Measurements from ENCODE around the gene EFTUD2. TPM values are rescaled to one million over a fixed set of nuclear protein-coding genes. Genes with fewer than 3 reads are reported as not detected.

Gene EFTUD2
- total and polyA plus RNA-seq, 5 experiments from 2014 or later = 57.0 to 113 (median 79.0) TPM

- Mint-ChIP-seq H3K9me3 (no peaks in the 10 kb centered on the region), H3K27ac (no peak overlapping the region), H3K36me3 (no peaks in the 10 kb centered on the region), H3K27me3 (peaks cover 14 to 65% (median 25%) of the 10 kb centered on the region in 5 donors), H3K4me3 (no peak overlapping the region), H3K4me1 (peaks cover 7 to 12% (median 8%) of the 10 kb centered on the region in 4 donors)
- DNase-seq (peak in 1 of 10 donors; percentile 11), ATAC-seq (no peak)
- POLR2A ChIA-PET = no interaction called here
Observed at GRCh38 chr17:44914148-44914547, 14.9 kb upstream of the EFTUD2 start.

GRCh38 chr17:44913676-44914075 lies 14.4 kb upstream of the EFTUD2 start:
- DNase-seq (no peak), ATAC-seq (no peak)
- Mint-ChIP-seq H3K4me1 (peaks cover 7 to 12% (median 8%) of the 10 kb centered on the region in 4 donors), H3K27me3 (peaks cover 14 to 69% (median 25%) of the 10 kb centered on the region in 5 donors), H3K9me3 (no peaks in the 10 kb centered on the region), H3K4me3 (no peak overlapping the region), H3K27ac (no peak overlapping the region), H3K36me3 (no peaks in the 10 kb centered on the region)
- POLR2A ChIA-PET = no interaction called here

- peak overlapping the region in 5 of 10 donors; percentile 25 to 54 (median 37) for H3K4me3 Mint-ChIP-seq
- H3K4me1 Mint-ChIP-seq = peaks cover 7 to 12% (median 8%) of the 10 kb centered on the region in 4 donors
- H3K9me3 Mint-ChIP-seq = no peaks in the 10 kb centered on the region
- no peak for DNase-seq
- POLR2A ChIA-PET = no interaction called here
- ATAC-seq = no peak
- peaks cover 15 to 74% (median 26%) of the 10 kb centered on the region in 5 donors for H3K27me3 Mint-ChIP-seq
- H3K27ac Mint-ChIP-seq = no peak overlapping the region
- H3K36me3 Mint-ChIP-seq = no peaks in the 10 kb centered on the region
Observed at GRCh38 chr17:44912763-44913544, 13.7 kb upstream of the EFTUD2 start.

- H3K4me3 Mint-ChIP-seq = peak overlapping the region; percentile 20 to 72 (median 52)
Observed at GRCh38 chr17:44911133-44912001, 12.1 kb upstream of the EFTUD2 start.

GRCh38 chr17:44910231-44911106 lies 11.2 kb upstream of the EFTUD2 start:
- Mint-ChIP-seq H3K4me3 (peak overlapping the region in 8 of 10 donors; percentile 30 to 72 (median 48)), H3K27ac (peak overlapping the region in 1 of 10 donors; percentile 11), H3K9me3 (no peaks in the 10 kb centered on the region), H3K36me3 (no peaks in the 10 kb centered on the region), H3K27me3 (peaks cover 15 to 75% (median 28%) of the 10 kb centered on the region in 5 donors), H3K4me1 (peaks cover 7 to 12% (median 8%) of the 10 kb centered on the region in 4 donors)
- DNase-seq = no peak
- POLR2A ChIA-PET = interaction anchor here (0.6 to 1.2 kb wide), 2 partner anchors 11 to 91 kb away, joined by 3 to 5 read pairs; partner anchors contain the start of gene EFTUD2
- ATAC-seq = no peak

More at GRCh38 chr17:44911133-44912001, 12.1 kb upstream of the EFTUD2 start:
- ATAC-seq (peak; percentile 82 to 94), DNase-seq (peak in 9 of 10 donors; percentile 18 to 79 (median 45))
- POLR2A ChIA-PET = interaction anchor here (1.2 kb wide), 1 partner anchor 12 kb away, joined by 5 read pairs; the partner anchor contains the start of gene EFTUD2
- H3K27me3 Mint-ChIP-seq = peaks cover 15 to 69% (median 28%) of the 10 kb centered on the region in 5 donors
- H3K9me3 Mint-ChIP-seq = no peaks in the 10 kb centered on the region
- H3K27ac Mint-ChIP-seq = peak overlapping the region in 2 of 10 donors; percentile 9 to 11
- no peaks in the 10 kb centered on the region for H3K36me3 Mint-ChIP-seq
- peaks cover 7 to 12% (median 8%) of the 10 kb centered on the region in 4 donors for H3K4me1 Mint-ChIP-seq

GRCh38 chr17:44909681-44910144 lies 10.5 kb upstream of the EFTUD2 start:
- H3K9me3 Mint-ChIP-seq = no peaks in the 10 kb centered on the region
- DNase-seq = no peak
- peaks cover 15 to 75% (median 28%) of the 10 kb centered on the region in 5 donors for H3K27me3 Mint-ChIP-seq
- POLR2A ChIA-PET = no interaction called here
- no peak overlapping the region for H3K27ac Mint-ChIP-seq
- H3K4me1 Mint-ChIP-seq = peaks cover 7 to 12% (median 8%) of the 10 kb centered on the region in 4 donors
- no peak for ATAC-seq
- no peaks in the 10 kb centered on the region for H3K36me3 Mint-ChIP-seq
- no peak overlapping the region for H3K4me3 Mint-ChIP-seq

GRCh38 chr17:44908761-44909326 lies 9.6 kb upstream of the EFTUD2 start:
- ATAC-seq = no peak
- POLR2A ChIA-PET = no interaction called here
- no peaks in the 10 kb centered on the region for H3K36me3 Mint-ChIP-seq
- DNase-seq = no peak
- peaks cover 15 to 66% (median 28%) of the 10 kb centered on the region in 5 donors for H3K27me3 Mint-ChIP-seq
- no peaks in the 10 kb centered on the region for H3K9me3 Mint-ChIP-seq
- H3K4me3 Mint-ChIP-seq = no peak overlapping the region
- H3K4me1 Mint-ChIP-seq = peaks cover 7 to 12% (median 8%) of the 10 kb centered on the region in 4 donors
- peak overlapping the region in 2 of 10 donors; percentile 43 to 47 for H3K27ac Mint-ChIP-seq

- DNase-seq (no peak), ATAC-seq (no peak)
- H3K9me3 Mint-ChIP-seq = no peaks in the 10 kb centered on the region
- POLR2A ChIA-PET = no interaction called here
- H3K27ac Mint-ChIP-seq = no peak overlapping the region
- H3K4me3 Mint-ChIP-seq = no peak overlapping the region
- peaks cover 12 to 57% (median 23%) of the 10 kb centered on the region in 5 donors for H3K27me3 Mint-ChIP-seq
- peaks cover 6 to 9% (median 7%) of the 10 kb centered on the region in 4 donors for H3K4me1 Mint-ChIP-seq
- no peaks in the 10 kb centered on the region for H3K36me3 Mint-ChIP-seq
Observed at GRCh38 chr17:44907729-44908470, 8.7 kb upstream of the EFTUD2 start.

GRCh38 chr17:44906763-44907728 lies 7.8 kb upstream of the EFTUD2 start:
- H3K36me3 Mint-ChIP-seq = no peaks in the 10 kb centered on the region
- no peak overlapping the region for H3K4me3 Mint-ChIP-seq
- POLR2A ChIA-PET = no interaction called here
- no peaks in the 10 kb centered on the region for H3K9me3 Mint-ChIP-seq
- ATAC-seq (no peak), DNase-seq (no peak)
- H3K27me3 Mint-ChIP-seq = peaks cover 8 to 48% (median 17%) of the 10 kb centered on the region in 5 donors
- no peak overlapping the region for H3K27ac Mint-ChIP-seq
- H3K4me1 Mint-ChIP-seq = peaks cover 0 to 6% (median 5%) of the 10 kb centered on the region in 4 donors

GRCh38 chr17:44906010-44906646 lies 6.9 kb upstream of the EFTUD2 start:
- no peak for DNase-seq
- H3K4me1 Mint-ChIP-seq = peaks cover 0 to 5% (median 4%) of the 10 kb centered on the region in 4 donors
- H3K36me3 Mint-ChIP-seq = no peaks in the 10 kb centered on the region
- POLR2A ChIA-PET = no interaction called here
- no peak for ATAC-seq
- peak overlapping the region in 1 of 10 donors; percentile 65 for H3K27ac Mint-ChIP-seq
- H3K9me3 Mint-ChIP-seq = no peaks in the 10 kb centered on the region
- peaks cover 8 to 40% (median 14%) of the 10 kb centered on the region in 5 donors for H3K27me3 Mint-ChIP-seq
- no peak overlapping the region for H3K4me3 Mint-ChIP-seq
